ENCODE data around the gene TNPO3. TPM values are rescaled to one million over a fixed set of nuclear protein-coding genes. Genes with fewer than 3 reads are reported as not detected.

Gene TNPO3
- total and polyA plus RNA-seq, 7 donors = 22.6 to 62.1 (median 37.0) TPM

DNA sequence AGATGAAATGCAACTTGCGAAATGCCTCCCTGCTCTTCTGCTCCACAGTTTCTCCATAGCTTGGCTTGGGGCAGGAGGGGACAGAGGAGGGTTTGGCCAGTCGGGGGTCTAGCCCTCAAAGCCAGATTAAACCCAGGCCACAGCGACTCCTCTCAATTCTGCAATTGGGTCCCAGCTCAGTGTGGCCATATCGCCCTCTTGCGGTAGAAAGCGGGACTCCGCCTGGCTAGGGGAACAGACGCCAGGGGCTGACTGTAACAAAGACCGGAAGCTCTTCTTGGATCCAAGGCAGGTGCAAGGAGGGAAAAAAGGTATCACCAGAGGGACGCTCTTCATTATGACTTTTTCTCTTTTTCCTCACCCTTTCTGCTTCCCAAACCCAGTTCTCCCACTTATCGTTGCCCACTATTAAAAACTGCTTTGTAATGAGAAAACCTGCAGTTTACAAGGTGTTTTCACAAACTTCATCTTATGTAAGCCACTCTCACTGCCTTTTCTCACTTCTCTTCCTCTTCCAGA lies 36.6 kb upstream of the TNPO3 start:
- no peak overlapping the region for H3K4me3 ChIP-seq
- no peaks in the 10 kb centered on the region for H3K36me3 ChIP-seq (ENCODE audit: insufficient read depth in 1 of 2, low read depth in 1 of 2)
- peak; percentile 95 for TF ChIP-seq CTCF (IDR thresholded peaks at IDR 0.05)
- intact Hi-C loops (cut with DNase I) = loop anchor here (1.0 to 2.0 kb wide), 2 partner anchors 185 to 187 kb away; no protein-coding TSS in a partner anchor
- ATAC-seq (peak; percentile 83 to 97 (median 93)), DNase-seq (peak; percentile 78 to 86)
- H3K4me1 ChIP-seq = no peaks in the 10 kb centered on the region
- H3K27ac ChIP-seq = no peak overlapping the region
- no peaks in the 10 kb centered on the region for H3K9me3 ChIP-seq
- no peaks in the 10 kb centered on the region for H3K27me3 ChIP-seq (ENCODE audit: insufficient read depth in 3 of 3, low read length in 2 of 3)
- 8 to 10% (median 9%) methylated on average over 11 of the region's 11 CpGs for WGBS, 3 donors

DNA sequence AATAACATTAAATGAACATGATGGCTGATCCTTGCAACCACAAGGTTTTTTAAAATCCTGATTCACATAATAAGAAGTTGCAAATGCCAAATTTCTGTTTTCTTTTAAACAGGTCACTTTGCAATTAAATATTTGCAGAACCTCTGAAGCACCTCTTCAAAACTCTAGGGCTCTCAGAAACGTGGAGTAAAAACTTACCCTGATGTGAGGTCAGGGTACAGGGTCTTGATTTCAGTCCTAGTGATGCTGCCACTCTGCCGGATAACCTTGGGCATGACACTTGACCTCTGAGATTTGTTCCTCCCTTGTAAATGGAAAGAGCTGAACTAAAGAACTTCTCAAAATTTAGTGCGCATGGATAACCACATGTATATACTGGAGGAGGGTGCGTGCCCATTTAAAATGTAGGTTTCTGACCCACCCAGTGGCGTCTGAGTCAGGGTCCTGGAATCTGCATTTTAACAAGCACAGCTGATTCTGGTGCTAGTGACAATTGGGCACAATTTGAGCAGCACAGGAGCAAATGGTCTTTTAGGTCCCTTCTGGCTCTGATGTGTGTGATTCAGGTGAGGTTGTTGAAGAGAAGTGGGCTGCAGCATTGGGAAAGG lies 35.5 kb upstream of the TNPO3 start:
- no peaks in the 10 kb centered on the region for H3K4me1 ChIP-seq
- no peaks in the 10 kb centered on the region for H3K36me3 ChIP-seq (ENCODE audit: insufficient read depth in 1 of 2, low read depth in 1 of 2)
- no peaks in the 10 kb centered on the region for H3K27me3 ChIP-seq (ENCODE audit: insufficient read depth in 3 of 3, low read length in 2 of 3)
- no peak for ATAC-seq
- 63 to 79% (median 63%) methylated on average over 5 of the region's 5 CpGs for WGBS, 3 donors
- intact Hi-C loops (cut with DNase I) = loop anchor here in 1 of 2 donors (2.0 kb wide), 1 partner anchor 186 kb away; no protein-coding TSS in a partner anchor
- H3K27ac ChIP-seq = no peak overlapping the region
- TF ChIP-seq CTCF (IDR thresholded peaks at IDR 0.05) = no peak
- H3K4me3 ChIP-seq = no peak overlapping the region
- no peaks in the 10 kb centered on the region for H3K9me3 ChIP-seq
- no peak for DNase-seq

DNA sequence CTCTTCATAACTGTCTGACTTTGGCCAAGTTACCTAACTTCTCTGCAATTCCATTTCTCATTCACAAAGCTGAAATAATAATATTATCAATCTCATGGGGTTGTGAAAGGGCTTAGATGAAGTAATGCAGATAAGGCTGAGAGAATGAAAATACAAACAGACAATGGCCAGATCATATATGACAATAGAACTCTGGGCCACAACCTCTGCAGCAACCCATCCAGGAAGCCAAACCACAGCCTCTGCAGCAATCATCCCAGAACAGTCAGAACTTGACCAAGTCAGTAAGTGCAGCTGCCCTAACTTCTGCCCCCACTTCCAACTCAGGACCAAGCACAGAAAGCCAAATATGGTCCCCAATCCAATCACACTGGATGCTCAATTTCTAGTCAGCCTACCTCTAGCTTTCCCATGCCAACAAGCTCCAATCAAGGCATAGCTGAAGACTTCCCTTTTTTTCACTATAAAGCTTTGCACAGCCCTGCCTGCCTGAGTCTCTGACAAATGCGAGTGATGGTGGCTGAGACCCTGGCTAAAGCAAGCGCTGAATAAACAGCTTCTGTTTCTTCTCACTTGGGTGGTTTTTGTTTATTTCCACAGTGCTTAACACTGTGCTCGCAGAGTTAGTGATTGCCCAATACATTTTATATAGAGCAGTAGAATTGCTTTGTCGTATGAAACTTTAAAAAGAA lies 34.8 kb upstream of the TNPO3 start:
- Histone ChIP-seq H3K9me3 (no peaks in the 10 kb centered on the region), H3K27me3 (ENCODE audit: insufficient read depth in 3 of 3, low read length in 2 of 3) (no peaks in the 10 kb centered on the region), H3K4me1 (no peaks in the 10 kb centered on the region), H3K4me3 (no peak overlapping the region), H3K36me3 (ENCODE audit: insufficient read depth in 1 of 2, low read depth in 1 of 2) (no peaks in the 10 kb centered on the region), H3K27ac (no peak overlapping the region)
- intact Hi-C loops (cut with DNase I) = loop anchor here in 1 of 2 donors (2.0 kb wide), 1 partner anchor 185 kb away; no protein-coding TSS in a partner anchor
- TF ChIP-seq CTCF (IDR thresholded peaks at IDR 0.05) = no peak
- DNase-seq (no peak), ATAC-seq (no peak)
- 49 to 63% (median 52%) methylated on average over 4 of the region's 4 CpGs for WGBS, 3 donors

DNA sequence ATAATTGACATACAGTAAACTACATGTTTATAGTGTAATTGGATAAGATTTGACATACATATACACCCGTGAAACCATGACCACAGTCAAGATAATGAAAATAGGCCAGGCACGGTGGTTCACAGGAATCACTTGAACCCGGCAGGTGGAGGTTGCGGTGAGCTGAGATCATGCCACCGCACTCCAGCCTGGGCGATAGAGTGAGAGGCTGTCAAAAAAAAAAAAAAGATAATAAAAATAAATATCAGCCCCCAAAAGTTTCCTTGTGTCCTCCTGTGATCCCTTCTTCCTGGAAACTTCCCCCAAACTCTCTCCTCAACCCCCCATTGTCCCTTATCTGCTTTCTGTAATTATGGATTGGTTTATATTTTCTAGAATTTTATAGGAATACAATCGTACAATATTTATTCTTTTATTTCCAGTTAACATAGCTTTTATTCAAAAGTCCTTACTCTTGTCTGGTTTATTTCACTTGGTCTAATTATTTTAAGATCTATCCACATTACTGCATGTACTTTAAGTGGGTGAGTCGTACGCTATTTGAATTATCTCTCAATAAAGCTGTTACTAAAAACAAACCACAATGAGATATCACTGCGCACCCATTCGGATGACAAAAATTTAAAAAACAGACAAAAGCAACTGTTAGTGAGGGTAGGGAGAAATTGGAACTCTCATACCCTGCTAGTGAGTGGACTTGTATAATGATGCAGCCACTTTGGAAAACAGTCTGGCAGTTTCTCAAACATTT lies 30.1 kb upstream of the TNPO3 start:
- ATAC-seq (no peak), DNase-seq (no peak)
- H3K36me3 ChIP-seq (ENCODE audit: insufficient read depth in 1 of 2, low read depth in 1 of 2) = no peaks in the 10 kb centered on the region
- TF ChIP-seq CTCF (IDR thresholded peaks at IDR 0.05) = no peak
- no peaks in the 10 kb centered on the region for H3K9me3 ChIP-seq
- intact Hi-C loops (cut with DNase I) = no loop called here
- no peaks in the 10 kb centered on the region for H3K4me1 ChIP-seq
- 83 to 85% (median 84%) methylated on average over 11 of the region's 11 CpGs for WGBS, 3 donors
- H3K27me3 ChIP-seq (ENCODE audit: insufficient read depth in 3 of 3, low read length in 2 of 3) = peaks cover 0 to 2% (median 0%) of the 10 kb centered on the region in 3 donors
- no peak overlapping the region for H3K4me3 ChIP-seq
- no peak overlapping the region for H3K27ac ChIP-seq
